ENCODE results near the gene SLC35A4.
A peak's percentile ranks its signal among the peaks of the same experiment; 100 is the strongest.

Gene SLC35A4

GRCh38 chr5:140565780-140566095 is 1.1 kb downstream of the SLC35A4 start:
- TF ChIP-seq CTCF (IDR thresholded peaks at IDR 0.05; ENCODE audit: low read depth, low read length, missing control alignments) = no peak
- no peak for DNase-seq (ENCODE audit: low read depth)
- peak overlapping the region; percentile 80 for H3K4me3 ChIP-seq (ENCODE audit: low read depth, low read length)

- no peak for DNase-seq (ENCODE audit: low read depth)
- no peak for TF ChIP-seq CTCF (IDR thresholded peaks at IDR 0.05; ENCODE audit: low read depth, low read length, missing control alignments)
- no peak overlapping the region for H3K4me3 ChIP-seq (ENCODE audit: low read depth, low read length)
Measured at GRCh38 chr5:140566665-140567064, 2.0 kb downstream of the SLC35A4 start.

GRCh38 chr5:140567136-140567818 is 2.6 kb downstream of the SLC35A4 start:
- no peak for DNase-seq (ENCODE audit: low read depth)
- no peak overlapping the region for H3K4me3 ChIP-seq (ENCODE audit: low read depth, low read length)
- TF ChIP-seq CTCF (IDR thresholded peaks at IDR 0.05; ENCODE audit: low read depth, low read length, missing control alignments) = no peak

- DNase-seq (ENCODE audit: low read depth) = no peak
- TF ChIP-seq CTCF (IDR thresholded peaks at IDR 0.05; ENCODE audit: low read depth, low read length, missing control alignments) = no peak
- H3K4me3 ChIP-seq (ENCODE audit: low read depth, low read length) = no peak overlapping the region
Measured at GRCh38 chr5:140567871-140568270, 3.2 kb downstream of the SLC35A4 start.

GRCh38 chr5:140568443-140569063 is 3.9 kb downstream of the SLC35A4 start:
- DNase-seq (ENCODE audit: low read depth) = no peak
- H3K4me3 ChIP-seq (ENCODE audit: low read depth, low read length) = no peak overlapping the region
- no peak for TF ChIP-seq CTCF (IDR thresholded peaks at IDR 0.05; ENCODE audit: low read depth, low read length, missing control alignments)

- TF ChIP-seq CTCF (IDR thresholded peaks at IDR 0.05; ENCODE audit: low read depth, low read length, missing control alignments) = no peak
- DNase-seq (ENCODE audit: low read depth) = no peak
- H3K4me3 ChIP-seq (ENCODE audit: low read depth, low read length) = no peak overlapping the region; the same call in 1 of the 2 replicates
Measured at GRCh38 chr5:140569197-140569596, 4.6 kb downstream of the SLC35A4 start.

GRCh38 chr5:140570058-140570457 is 5.4 kb downstream of the SLC35A4 start:
- H3K4me3 ChIP-seq (ENCODE audit: low read depth, low read length) = no peak overlapping the region
- DNase-seq (ENCODE audit: low read depth) = no peak
- no peak for TF ChIP-seq CTCF (IDR thresholded peaks at IDR 0.05; ENCODE audit: low read depth, low read length, missing control alignments)

Measured in GM12864 (cell line).